Prostate gland (tissue), 1 donor: ENCODE results near the gene CHST5.

ENCODE experiments used
- POLR2A ChIP-seq: fragments of 450-650 bp; IDR thresholded peaks from one replicate; pipeline ENCODE4 v1.6.1; 2016; ENCODE audit warnings: antibody characterized with exemption, mild to moderate bottlenecking
- POLR2AphosphoS5 ChIP-seq: sonication (generic); formaldehyde crosslinking; IDR thresholded peaks from one replicate; pipeline ENCODE4 v1.6.1; 2017; ENCODE audit warnings: antibody characterized with exemption

GRCh38 chr16:75486676-75487313, 49.1 kb downstream of the CHST5 start:
- TF ChIP-seq POLR2A = no peak
- TF ChIP-seq POLR2AphosphoS5 = no peak
